GM12878 (cell line): Measurements from ENCODE around the gene PABPC1L. TPM values are rescaled to one million over a fixed set of nuclear protein-coding genes. Genes with fewer than 3 reads are reported as not detected.
A peak's percentile ranks its signal among the peaks of the same experiment; 100 is the strongest.

ENCODE experiments used
- ATAC-seq: fragments of 200-7000 bp; cut with Tn5 transposase; 3 replicates; pipeline ENCODE4 v1.9.1; 2020; ENCODE audit warnings: mild to moderate bottlenecking, moderate library complexity
- BruUV-seq: library from RNA; stranded (reverse); fragments of 400-500 nt; replicated peaks from 2 replicates; lab custom pipeline; 2021; lab: Mats Ljungman, UMichigan
- CTCF ChIA-PET: fragments of 300-600 bp; sonication (Branson Sonifier 250); formaldehyde crosslinking; extraction: SDS; loops from one replicate; lab custom pipeline; 2021; ENCODE audit warnings: inconsistent platforms; lab: Yijun Ruan, JAX
- POLR2A ChIA-PET: fragments of 350-600 bp; formaldehyde crosslinking; extraction: SDS; loops from one replicate; lab custom pipeline; 2021; ENCODE audit warnings: inconsistent platforms; lab: Charles Lee
- RAD21 ChIA-PET: fragments of 300-600 bp; sonication (Branson Sonifier 250); formaldehyde crosslinking; loops from one replicate; lab custom pipeline; 2023; ENCODE audit warnings: antibody characterized with exemption; ENCODE audit not compliant: unreplicated experiment; lab: Charles Lee
- SMC1A ChIA-PET: fragments of 300-600 bp; sonication (Branson Sonifier 250); formaldehyde crosslinking; loops from one replicate; lab custom pipeline; 2023; ENCODE audit not compliant: unreplicated experiment, uncharacterized antibody; lab: Charles Lee
- DNase-seq: peaks from one replicate; pipeline ENCODE4 v3.0.0-alpha.2; 2011; ENCODE audit warnings: low read depth, low spot score
- FAIRE-seq: peaks from 3 replicates; lab custom pipeline; 2011; peaks lifted over from hg19 to GRCh38; lab: Jason Lieb, UNC
- H2AFZ ChIP-seq: 2 replicates; pipeline ENCODE4 v1.6.0; 2011; ENCODE audit warnings: low read depth, low read length, control low read depth; ENCODE audit not compliant: control insufficient read depth
- H3K27ac ChIP-seq: 2 replicates; pipeline ENCODE4 v1.5.1; 2011; ENCODE audit warnings: control low read depth; ENCODE audit not compliant: control insufficient read depth, insufficient read depth
- H3K27me3 ChIP-seq, 2 experiments: replicated peaks in 1 of 2; 2 replicates each; pipeline versions ENCODE4 v1.6.0 to v1.6.1; 2011; ENCODE audit warnings: low read length in 1 of 2; ENCODE audit not compliant: control insufficient read depth in 2 of 2, insufficient read depth in 2 of 2
- H3K36me3 ChIP-seq, 2 experiments: 2 replicates each; pipeline ENCODE4 v1.5.1; 2011; ENCODE audit warnings: low read length in 1 of 2; ENCODE audit not compliant: control insufficient read depth in 2 of 2, insufficient read depth in 2 of 2
- H3K4me1 ChIP-seq: 2 replicates; pipeline ENCODE4 v1.6.1; 2011; ENCODE audit warnings: mild to moderate bottlenecking, low read length, moderate library complexity, mixed read lengths; ENCODE audit not compliant: control insufficient read depth, insufficient read depth
- H3K4me2 ChIP-seq: 2 replicates; pipeline ENCODE4 v1.6.0; 2011; ENCODE audit warnings: control low read depth; ENCODE audit not compliant: control insufficient read depth, insufficient read depth
- H3K4me3 ChIP-seq: fragments of 200-600 bp; sonication (generic); 2 replicates; pipeline ENCODE4 v1.5.1; 2016
- H3K79me2 ChIP-seq: 2 replicates; pipeline ENCODE4 v1.6.0; 2011; ENCODE audit warnings: low read length; ENCODE audit not compliant: control insufficient read depth, insufficient read depth
- H3K9ac ChIP-seq: 2 replicates; pipeline ENCODE4 v1.8.0; 2011; ENCODE audit warnings: low read length, control low read depth, mixed read lengths; ENCODE audit not compliant: control insufficient read depth, insufficient read depth
- H3K9me3 ChIP-seq: replicated peaks from 3 replicates; pipeline ENCODE4 v1.5.1; 2011; ENCODE audit warnings: mild to moderate bottlenecking, low read length; ENCODE audit not compliant: control insufficient read depth, insufficient read depth
- H4K20me1 ChIP-seq: 2 replicates; pipeline ENCODE4 v1.6.0; 2011; ENCODE audit not compliant: control insufficient read depth, insufficient read depth
- BHLHE40 ChIP-seq, 2 experiments: fragments of 450-650 bp in 1 of 2; IDR thresholded peaks; 2 replicates each; pipeline ENCODE4 v1.6.1; 2011 to 2017; ENCODE audit warnings: low read depth in 2 of 2, borderline replicate concordance in 1 of 2, improper control_type of control experiment in 1 of 2, low read length in 1 of 2, mild to moderate bottlenecking in 1 of 2
- CREM ChIP-seq: IDR thresholded peaks from 2 replicates; pipeline ENCODE4 v1.6.1; 2014; ENCODE audit warnings: antibody characterized with exemption, low read depth
- HDAC6 ChIP-seq: fragments of 200-600 bp; sonication (generic); IDR thresholded peaks from one replicate; pipeline ENCODE4 v1.8.0; 2017; ENCODE audit warnings: antibody characterized with exemption; ENCODE audit not compliant: unreplicated experiment
- JUND ChIP-seq: IDR thresholded peaks from 2 replicates; pipeline ENCODE4 v1.6.1; 2012; ENCODE audit warnings: low read depth, mild to moderate bottlenecking, low read length, improper control_type of control experiment, moderate library complexity
- KLF5 ChIP-seq: fragments of 450-650 bp; IDR thresholded peaks from 2 replicates; pipeline ENCODE4 v1.6.1; 2014; ENCODE audit warnings: mild to moderate bottlenecking; ENCODE audit not compliant: partially characterized antibody
- MTA3 ChIP-seq: IDR thresholded peaks from 2 replicates; pipeline ENCODE4 v1.6.1; 2012; ENCODE audit warnings: low read length, inconsistent platforms, borderline replicate concordance
- SP1 ChIP-seq: IDR thresholded peaks from one replicate; pipeline ENCODE4 v1.6.1; 2011; ENCODE audit warnings: low read depth, low read length
- SUZ12 ChIP-seq: fragments of 200-600 bp; sonication (generic); IDR thresholded peaks from one replicate; pipeline ENCODE4 v1.6.1; 2018; ENCODE audit warnings: antibody characterized with exemption, mild to moderate bottlenecking; ENCODE audit not compliant: unreplicated experiment
- TCF12 ChIP-seq: IDR thresholded peaks from 2 replicates; pipeline ENCODE4 v1.6.1; 2011; ENCODE audit warnings: low read depth, mild to moderate bottlenecking, low read length
- ZNF274 ChIP-seq: IDR thresholded peaks from one replicate; pipeline ENCODE4 v1.8.0; 2011; ENCODE audit not compliant: insufficient read length, insufficient read depth
- WGBS: methylation state at CpG from one replicate; pipeline ENCODE4 v1.1.6; 2016; ENCODE audit warnings: low lambda C conversion rate; ENCODE audit not compliant: insufficient replicate concordance, insufficient coverage; ENCODE audit errors: missing lambda C conversion rate; 5-methylcytosine and 5-hydroxymethylcytosine counted together
- in situ Hi-C: fragments of 300-500 bp; cut with MboI; formaldehyde crosslinking; loops from 9 replicates; pipeline ENCODE4 v1.14.3; 2018; ENCODE audit warnings: mixed read lengths
- intact Hi-C: fragments of 100-400 bp; cut with micrococcal nuclease; formaldehyde crosslinking; loops from one replicate; pipeline ENCODE4 v1.14.2; 2022; ENCODE audit not compliant: unreplicated experiment
- polyA plus RNA-seq, 11 experiments: library from polyadenylated mRNA; depleted of rRNA in 4 of 11; unstranded in 6 of 11; stranded (reverse) in 5 of 11; fragments of >200 nt; fragmentation: Nextera tagmentation in 4 of 11; fragmentation: Illumina TruSeq in 1 of 11; extraction: Ambion mirVana in 4 of 11; extraction: Trizol in 1 of 11; gene quantifications; 1 replicate in 1 of 11; 2 replicates in 10 of 11; pipeline versions ENCODE4 v1.2.1 to v1.2.3, GENCODE V29; 2011 to 2016; ENCODE audit warnings: inconsistent platforms in 2 of 11, missing spikeins in 2 of 11, low read depth in 1 of 11
- total RNA-seq, 4 experiments: library from RNA; depleted of rRNA in 3 of 4; stranded (reverse); fragments of >200 nt in 3 of 4; fragmentation: Illumina TruSeq in 1 of 4; extraction: Trizol in 1 of 4; gene quantifications; 2 replicates each; pipeline versions ENCODE4 v1.2.1 to v1.2.3, GENCODE V29; 2013 to 2021
- TF ChIP-seq, protein P1 (sequence below): fragments of 150-350 bp; IDR thresholded peaks from 2 replicates; pipeline ENCODE4 v1.6.1; 2014; ENCODE audit warnings: mild to moderate bottlenecking, low read depth, low read length
- TF ChIP-seq, protein P2 (sequence below): fragments of 450-650 bp; IDR thresholded peaks from 2 replicates; pipeline ENCODE4 v1.6.1; 2017; ENCODE audit warnings: antibody characterized with exemption, mild to moderate bottlenecking, moderate library complexity
- TF ChIP-seq, protein P3 (sequence below): IDR thresholded peaks from 2 replicates; pipeline ENCODE4 v1.6.1; 2011; ENCODE audit warnings: low read depth, low read length, improper control_type of control experiment, borderline replicate concordance

The PABPC1L gene
- total and polyA plus RNA-seq, 10 of the 15 experiments (the other 5 are each of a cell fraction or from before 2014, with no cell fraction given) = 6.1 to 66.8 (median 11.9) TPM

DNA sequence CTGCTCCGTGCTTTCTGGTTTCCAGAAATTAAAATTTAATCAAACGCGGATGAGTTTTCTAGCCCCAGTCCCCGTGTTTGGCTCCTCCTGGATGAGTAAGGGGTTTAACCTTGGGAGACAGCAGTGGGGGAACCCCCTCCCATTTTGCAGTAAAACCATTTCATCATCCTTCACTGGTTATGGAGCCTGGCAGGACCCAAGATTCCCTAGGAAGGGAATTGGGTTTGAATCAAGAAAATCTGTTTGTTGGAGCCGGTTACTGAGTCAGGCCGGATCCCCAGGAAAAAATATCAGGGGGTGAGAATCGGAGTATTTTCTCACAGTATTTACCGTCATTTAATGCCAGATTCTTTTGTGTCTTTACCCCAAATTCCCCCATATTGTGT, 23.6 kb upstream of the PABPC1L start:
- SMC1A ChIA-PET = no interaction called here
- H3K4me3 ChIP-seq = peak overlapping the region; percentile 97
- in situ Hi-C loops (no loop called here), intact Hi-C loops (no loop called here)
- peaks cover 0 to 14% of the 10 kb centered on the region in 2 experiments; a peak in 2 of 4 replicates for H3K36me3 ChIP-seq
- WGBS = under 1% methylated on average over 8 of the region's 8 CpGs
- POLR2A ChIA-PET = no interaction called here
- peak overlapping the region; percentile 92 for H3K27ac ChIP-seq
- H4K20me1 ChIP-seq = peaks cover 10% of the 10 kb centered on the region
- DNase-seq (no peak), ATAC-seq (no peak), FAIRE-seq (no peak)
- H3K9ac ChIP-seq = peak overlapping the region; percentile 97
- BruUV-seq = no TSS peak
- peaks cover 17% of the 10 kb centered on the region for H3K4me1 ChIP-seq
- CTCF ChIA-PET = no interaction called here
- no peaks in the 10 kb centered on the region for H3K27me3 ChIP-seq
- RAD21 ChIA-PET = no interaction called here
- H2AFZ ChIP-seq = no peak overlapping the region
- peaks cover 60% of the 10 kb centered on the region for H3K79me2 ChIP-seq
- peak overlapping the region; percentile 95 for H3K4me2 ChIP-seq
- TF ChIP-seq SP1 (no peak), CREM (no peak), ZNF274 (no peak), SUZ12 (no peak), JUND (no peak), KLF5 (no peak), HDAC6 (no peak), BHLHE40 (IDR thresholded peaks at IDR 0.05; ENCODE audit: borderline replicate concordance in 1 of 2, low read depth in 2 of 2, low read length in 1 of 2) (no peak), TCF12 (no peak), MTA3 (no peak)
- TF ChIP-seq, protein P1, sequence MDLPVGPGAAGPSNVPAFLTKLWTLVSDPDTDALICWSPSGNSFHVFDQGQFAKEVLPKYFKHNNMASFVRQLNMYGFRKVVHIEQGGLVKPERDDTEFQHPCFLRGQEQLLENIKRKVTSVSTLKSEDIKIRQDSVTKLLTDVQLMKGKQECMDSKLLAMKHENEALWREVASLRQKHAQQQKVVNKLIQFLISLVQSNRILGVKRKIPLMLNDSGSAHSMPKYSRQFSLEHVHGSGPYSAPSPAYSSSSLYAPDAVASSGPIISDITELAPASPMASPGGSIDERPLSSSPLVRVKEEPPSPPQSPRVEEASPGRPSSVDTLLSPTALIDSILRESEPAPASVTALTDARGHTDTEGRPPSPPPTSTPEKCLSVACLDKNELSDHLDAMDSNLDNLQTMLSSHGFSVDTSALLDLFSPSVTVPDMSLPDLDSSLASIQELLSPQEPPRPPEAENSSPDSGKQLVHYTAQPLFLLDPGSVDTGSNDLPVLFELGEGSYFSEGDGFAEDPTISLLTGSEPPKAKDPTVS = no peak
- TF ChIP-seq, protein P2, sequence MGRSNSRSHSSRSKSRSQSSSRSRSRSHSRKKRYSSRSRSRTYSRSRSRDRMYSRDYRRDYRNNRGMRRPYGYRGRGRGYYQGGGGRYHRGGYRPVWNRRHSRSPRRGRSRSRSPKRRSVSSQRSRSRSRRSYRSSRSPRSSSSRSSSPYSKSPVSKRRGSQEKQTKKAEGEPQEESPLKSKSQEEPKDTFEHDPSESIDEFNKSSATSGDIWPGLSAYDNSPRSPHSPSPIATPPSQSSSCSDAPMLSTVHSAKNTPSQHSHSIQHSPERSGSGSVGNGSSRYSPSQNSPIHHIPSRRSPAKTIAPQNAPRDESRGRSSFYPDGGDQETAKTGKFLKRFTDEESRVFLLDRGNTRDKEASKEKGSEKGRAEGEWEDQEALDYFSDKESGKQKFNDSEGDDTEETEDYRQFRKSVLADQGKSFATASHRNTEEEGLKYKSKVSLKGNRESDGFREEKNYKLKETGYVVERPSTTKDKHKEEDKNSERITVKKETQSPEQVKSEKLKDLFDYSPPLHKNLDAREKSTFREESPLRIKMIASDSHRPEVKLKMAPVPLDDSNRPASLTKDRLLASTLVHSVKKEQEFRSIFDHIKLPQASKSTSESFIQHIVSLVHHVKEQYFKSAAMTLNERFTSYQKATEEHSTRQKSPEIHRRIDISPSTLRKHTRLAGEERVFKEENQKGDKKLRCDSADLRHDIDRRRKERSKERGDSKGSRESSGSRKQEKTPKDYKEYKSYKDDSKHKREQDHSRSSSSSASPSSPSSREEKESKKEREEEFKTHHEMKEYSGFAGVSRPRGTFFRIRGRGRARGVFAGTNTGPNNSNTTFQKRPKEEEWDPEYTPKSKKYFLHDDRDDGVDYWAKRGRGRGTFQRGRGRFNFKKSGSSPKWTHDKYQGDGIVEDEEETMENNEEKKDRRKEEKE = no peak
- TF ChIP-seq, protein P3, sequence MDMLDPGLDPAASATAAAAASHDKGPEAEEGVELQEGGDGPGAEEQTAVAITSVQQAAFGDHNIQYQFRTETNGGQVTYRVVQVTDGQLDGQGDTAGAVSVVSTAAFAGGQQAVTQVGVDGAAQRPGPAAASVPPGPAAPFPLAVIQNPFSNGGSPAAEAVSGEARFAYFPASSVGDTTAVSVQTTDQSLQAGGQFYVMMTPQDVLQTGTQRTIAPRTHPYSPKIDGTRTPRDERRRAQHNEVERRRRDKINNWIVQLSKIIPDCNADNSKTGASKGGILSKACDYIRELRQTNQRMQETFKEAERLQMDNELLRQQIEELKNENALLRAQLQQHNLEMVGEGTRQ = no peak
- H3K9me3 ChIP-seq = no peaks in the 10 kb centered on the region
